ENCODE results near the gene APBA3. TPM values are rescaled to one million over a fixed set of nuclear protein-coding genes. Genes with fewer than 3 reads are reported as not detected.

APBA3 gene
- total and polyA plus RNA-seq, 8 donors: 6.7 to 27.1 (median 10.5) TPM

DNA sequence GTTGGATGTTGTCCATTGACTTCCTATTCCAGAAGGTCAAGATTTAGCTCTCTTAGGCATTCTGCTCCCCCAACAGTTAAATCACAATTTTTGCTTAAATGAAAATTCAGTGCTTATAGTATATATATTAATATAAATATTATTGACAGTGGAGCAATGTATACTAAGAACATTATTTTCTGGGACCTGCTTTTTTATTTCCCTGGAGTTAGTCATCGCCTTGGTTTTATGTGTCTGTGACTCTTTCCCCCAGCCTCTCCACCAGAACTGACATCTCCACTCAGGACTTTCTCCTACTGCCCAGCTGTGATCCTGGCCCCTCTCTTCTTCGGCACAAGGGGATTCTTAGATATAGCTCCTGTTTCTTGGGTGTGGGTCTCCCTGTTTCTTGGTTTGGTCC, 34.9 kb upstream of the APBA3 start:
- DNase-seq (no peak), ATAC-seq (no peak), FAIRE-seq (no peak)
- H3K36me3 ChIP-seq: no peaks in the 10 kb centered on the region
- H3K27me3 ChIP-seq: no peaks in the 10 kb centered on the region
- H3K9me3 ChIP-seq: no peaks in the 10 kb centered on the region
- intact Hi-C loops (cut with DNase I): no loop called here
- no peaks in the 10 kb centered on the region for H3K4me1 ChIP-seq
- H3K27ac ChIP-seq: no peak overlapping the region
- TF ChIP-seq, protein P1, sequence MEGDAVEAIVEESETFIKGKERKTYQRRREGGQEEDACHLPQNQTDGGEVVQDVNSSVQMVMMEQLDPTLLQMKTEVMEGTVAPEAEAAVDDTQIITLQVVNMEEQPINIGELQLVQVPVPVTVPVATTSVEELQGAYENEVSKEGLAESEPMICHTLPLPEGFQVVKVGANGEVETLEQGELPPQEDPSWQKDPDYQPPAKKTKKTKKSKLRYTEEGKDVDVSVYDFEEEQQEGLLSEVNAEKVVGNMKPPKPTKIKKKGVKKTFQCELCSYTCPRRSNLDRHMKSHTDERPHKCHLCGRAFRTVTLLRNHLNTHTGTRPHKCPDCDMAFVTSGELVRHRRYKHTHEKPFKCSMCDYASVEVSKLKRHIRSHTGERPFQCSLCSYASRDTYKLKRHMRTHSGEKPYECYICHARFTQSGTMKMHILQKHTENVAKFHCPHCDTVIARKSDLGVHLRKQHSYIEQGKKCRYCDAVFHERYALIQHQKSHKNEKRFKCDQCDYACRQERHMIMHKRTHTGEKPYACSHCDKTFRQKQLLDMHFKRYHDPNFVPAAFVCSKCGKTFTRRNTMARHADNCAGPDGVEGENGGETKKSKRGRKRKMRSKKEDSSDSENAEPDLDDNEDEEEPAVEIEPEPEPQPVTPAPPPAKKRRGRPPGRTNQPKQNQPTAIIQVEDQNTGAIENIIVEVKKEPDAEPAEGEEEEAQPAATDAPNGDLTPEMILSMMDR (IDR thresholded peaks at IDR 0.05): no peak
- WGBS, 2 donors: 77 to 89% methylated on average over 2 of the region's 2 CpGs
- no peak overlapping the region for H3K4me3 ChIP-seq

DNA sequence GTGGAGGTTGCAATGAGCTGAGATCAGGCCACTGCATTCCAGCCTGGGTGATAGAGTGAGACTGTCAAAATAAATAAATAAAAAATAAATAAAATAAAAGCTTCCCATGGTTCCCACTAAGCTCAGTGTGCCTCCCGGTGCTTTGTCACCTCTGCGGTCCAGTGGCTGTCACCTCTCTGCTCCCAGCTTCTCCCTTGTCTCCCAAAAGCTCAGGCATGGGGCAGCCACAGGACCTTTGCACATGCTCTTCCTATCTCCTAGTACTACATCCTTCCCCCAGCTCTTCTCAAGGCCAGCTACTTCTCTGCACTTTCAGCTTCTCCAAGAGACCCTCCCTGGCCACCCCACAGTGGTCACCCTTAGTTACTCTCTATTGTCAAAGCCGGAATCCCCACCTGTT, 32.3 kb upstream of the APBA3 start:
- Histone ChIP-seq H3K27ac (no peak overlapping the region), H3K4me3 (no peak overlapping the region), H3K4me1 (no peaks in the 10 kb centered on the region), H3K36me3 (no peaks in the 10 kb centered on the region), H3K9me3 (no peaks in the 10 kb centered on the region), H3K27me3 (no peaks in the 10 kb centered on the region)
- FAIRE-seq: no peak
- TF ChIP-seq, protein P1 (IDR thresholded peaks at IDR 0.05): no peak
- no peak for ATAC-seq
- intact Hi-C loops (cut with DNase I): no loop called here
- WGBS, 2 donors: 87 to 89% methylated on average over 3 of the region's 3 CpGs
- no peak for DNase-seq

DNA sequence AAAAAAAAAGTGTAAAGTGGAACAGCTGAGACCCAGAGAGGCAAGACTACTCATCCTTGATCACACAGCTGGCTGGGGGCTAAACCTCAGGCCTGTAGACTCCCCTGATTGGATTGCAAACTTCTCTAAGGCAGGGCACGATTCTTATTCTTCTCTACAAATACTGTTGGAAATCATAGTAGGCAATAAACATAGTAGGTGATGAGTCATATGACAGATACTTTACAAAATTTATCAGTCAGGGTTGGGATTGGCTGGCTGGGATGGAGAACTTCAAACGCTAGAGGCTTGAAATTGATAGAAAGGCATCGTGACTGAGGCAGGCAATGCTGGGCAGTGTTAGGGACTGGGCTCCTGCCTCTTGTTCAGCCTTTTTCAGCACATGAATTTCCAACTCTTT, 30.6 kb upstream of the APBA3 start:
- H3K27ac ChIP-seq: no peak overlapping the region
- no peaks in the 10 kb centered on the region for H3K9me3 ChIP-seq
- no peak for FAIRE-seq
- 57 to 62% methylated on average over 3 of the region's 3 CpGs for WGBS, 2 donors
- no peak for ATAC-seq
- no peaks in the 10 kb centered on the region for H3K4me1 ChIP-seq
- H3K27me3 ChIP-seq: no peaks in the 10 kb centered on the region
- TF ChIP-seq, protein P1 (IDR thresholded peaks at IDR 0.05): no peak
- H3K36me3 ChIP-seq: no peaks in the 10 kb centered on the region
- no peak for DNase-seq
- intact Hi-C loops (cut with DNase I): no loop called here
- H3K4me3 ChIP-seq: no peak overlapping the region

DNA sequence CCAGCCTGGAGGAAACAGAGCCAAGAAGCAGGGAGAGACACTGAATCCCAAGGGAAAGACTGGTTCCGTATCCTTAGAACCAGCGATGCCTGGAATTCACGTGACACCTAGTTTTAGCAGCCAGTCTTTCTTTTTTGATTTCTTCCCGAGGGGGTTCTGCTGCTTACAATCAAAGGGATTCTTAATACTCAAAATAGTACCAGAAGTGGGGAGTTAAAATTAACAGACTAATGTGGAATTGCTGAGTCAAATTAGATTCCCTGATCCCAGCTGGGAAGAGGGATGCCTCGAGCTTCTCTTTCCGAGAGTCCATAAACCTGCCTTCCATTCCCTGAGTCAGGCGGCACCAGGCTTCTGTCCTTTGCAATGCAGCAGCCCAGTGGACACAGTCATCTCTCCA, 29.4 kb upstream of the APBA3 start:
- H3K27ac ChIP-seq: no peak overlapping the region
- DNase-seq (no peak), ATAC-seq (no peak), FAIRE-seq (no peak)
- intact Hi-C loops (cut with DNase I): no loop called here
- H3K27me3 ChIP-seq: no peaks in the 10 kb centered on the region
- TF ChIP-seq, protein P1 (IDR thresholded peaks at IDR 0.05): no peak
- no peaks in the 10 kb centered on the region for H3K9me3 ChIP-seq
- no peaks in the 10 kb centered on the region for H3K36me3 ChIP-seq
- H3K4me1 ChIP-seq: no peaks in the 10 kb centered on the region
- 76 to 80% methylated on average over 7 of the region's 7 CpGs for WGBS, 2 donors
- H3K4me3 ChIP-seq: no peak overlapping the region

DNA sequence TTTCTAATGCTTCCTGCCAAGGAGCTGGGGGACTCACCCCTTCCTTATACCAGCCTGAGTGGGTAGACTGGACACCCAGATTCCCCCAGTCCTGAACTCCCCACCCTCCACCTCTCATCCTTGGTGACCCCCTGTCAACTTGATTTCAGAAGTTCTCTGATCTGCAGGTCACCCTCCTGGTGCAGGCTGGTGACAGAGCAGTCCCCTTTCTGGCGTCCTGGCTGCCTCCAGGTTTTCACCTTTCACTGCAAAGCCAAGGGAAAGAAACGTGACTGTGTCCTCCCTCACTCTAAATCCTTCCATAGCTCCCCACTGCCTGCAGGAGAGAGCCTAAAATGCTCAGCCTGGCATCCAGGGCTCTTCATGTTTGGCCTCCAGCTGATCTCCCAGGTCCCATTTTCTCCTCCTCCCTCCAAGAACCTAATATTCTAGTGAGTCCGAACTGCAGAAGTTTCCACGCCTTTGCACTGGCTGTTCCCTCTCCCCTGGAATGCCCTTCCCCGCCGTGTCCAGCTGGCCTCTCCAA, 28.8 kb upstream of the APBA3 start:
- no peaks in the 10 kb centered on the region for H3K36me3 ChIP-seq
- no peaks in the 10 kb centered on the region for H3K27me3 ChIP-seq
- no peak overlapping the region for H3K27ac ChIP-seq
- no peak for DNase-seq
- H3K9me3 ChIP-seq: no peaks in the 10 kb centered on the region
- WGBS, 2 donors: 48 to 69% methylated on average over 6 of the region's 6 CpGs
- ATAC-seq: no peak
- no peak for FAIRE-seq
- TF ChIP-seq, protein P1 (IDR thresholded peaks at IDR 0.05): no peak
- no peaks in the 10 kb centered on the region for H3K4me1 ChIP-seq
- no peak overlapping the region for H3K4me3 ChIP-seq
- intact Hi-C loops (cut with DNase I): no loop called here

All from pancreas (tissue), 10 donors.